WI38 (cell line): ENCODE measurements around the gene NUP160.
"Not testable (repeated sequence)": the region's sequence is repeated elsewhere in the genome, so short reads cannot be mapped to it uniquely, and the experiment has no call there.

Experiments used
- H3K4me3 ChIP-seq: 2 replicates; pipeline ENCODE4 v1.5.1; 2011; ENCODE audit warnings: low read depth, mild to moderate bottlenecking, control low read depth, low read length
- CTCF ChIP-seq: IDR thresholded peaks from 2 replicates; pipeline ENCODE4 v1.5.1; 2012; ENCODE audit warnings: low read depth, mild to moderate bottlenecking, control low read depth, low read length

The NUP160 gene

GRCh38 chr11:47847892-47848699 lies at the start of gene NUP160:
Gene NUP160 (minus strand): TSS chr11:47848350. CDS start chr11:47848318, 32 bp downstream.
- TF ChIP-seq CTCF = no peak
- peak within 1 kb of the TSS; percentile 99 for H3K4me3 ChIP-seq

- TF ChIP-seq CTCF = no peak
- no peak overlapping the region for H3K4me3 ChIP-seq
Measured at GRCh38 chr11:47896199-47896598, 48.0 kb upstream of the NUP160 start.

- no peak for TF ChIP-seq CTCF
- H3K4me3 ChIP-seq = no peak overlapping the region
Measured at GRCh38 chr11:47895035-47895434, 46.9 kb upstream of the NUP160 start.

DNA sequence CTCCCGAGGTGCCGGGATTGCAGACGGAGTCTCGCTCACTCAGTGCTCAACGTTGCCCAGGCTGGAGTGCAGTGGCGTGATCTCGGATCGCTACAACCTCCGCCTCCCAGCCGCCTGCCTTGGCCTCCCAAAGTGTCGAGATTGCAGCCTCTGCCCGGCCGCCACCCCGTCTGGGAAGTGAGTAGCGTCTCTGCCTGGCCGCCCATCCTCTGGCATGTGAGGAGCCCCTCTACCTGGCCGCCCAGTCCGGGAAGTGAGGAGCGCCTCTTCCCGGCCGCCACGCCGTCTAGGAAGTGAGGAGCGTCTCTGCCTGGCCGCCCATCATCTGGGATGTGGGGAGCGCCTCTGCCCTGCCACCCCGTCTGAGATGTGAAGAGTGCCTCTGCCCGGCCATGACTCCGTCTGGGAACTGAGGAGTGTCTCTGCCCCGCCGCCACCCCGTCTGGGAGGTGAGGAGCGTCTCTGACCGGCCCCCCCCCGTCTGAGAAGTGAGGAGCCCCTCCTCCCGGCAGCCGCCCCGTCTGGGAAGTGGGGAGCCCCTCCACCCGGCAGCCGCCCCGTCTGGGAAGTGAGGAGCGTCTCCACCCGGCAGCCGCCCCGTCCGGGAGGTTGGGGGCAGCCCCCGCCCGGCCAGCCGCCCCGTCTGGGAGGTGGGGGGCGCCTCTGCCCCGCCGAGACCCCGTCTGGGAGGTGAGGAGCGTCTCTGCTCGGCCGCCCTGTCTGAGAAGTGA lies 44.6 kb upstream of the NUP160 start:
- H3K4me3 ChIP-seq = not testable (repeated sequence)

DNA sequence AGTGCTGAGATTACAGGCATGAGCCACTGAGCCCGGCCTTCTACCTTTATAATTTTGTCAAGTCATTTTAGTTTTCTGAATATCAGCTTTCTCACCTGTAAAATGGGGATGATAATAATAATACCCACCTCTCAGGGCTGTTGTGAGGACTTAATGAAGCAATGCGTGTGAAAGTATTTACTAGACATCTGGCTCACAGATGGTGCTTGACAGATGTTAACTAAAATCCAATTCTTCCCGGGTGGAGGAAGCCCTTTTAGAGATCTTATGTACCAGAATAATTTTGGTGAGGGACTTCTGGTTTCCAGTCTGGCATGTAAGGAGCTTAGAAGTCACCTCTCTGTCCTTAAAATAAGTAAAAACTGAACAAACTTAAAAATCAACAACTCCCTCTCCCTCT lies 43.7 kb upstream of the NUP160 start:
- no peak overlapping the region for H3K4me3 ChIP-seq
- no peak for TF ChIP-seq CTCF

GRCh38 chr11:47889714-47890441 lies 41.7 kb upstream of the NUP160 start:
- H3K4me3 ChIP-seq = no peak overlapping the region
- TF ChIP-seq CTCF = no peak

DNA sequence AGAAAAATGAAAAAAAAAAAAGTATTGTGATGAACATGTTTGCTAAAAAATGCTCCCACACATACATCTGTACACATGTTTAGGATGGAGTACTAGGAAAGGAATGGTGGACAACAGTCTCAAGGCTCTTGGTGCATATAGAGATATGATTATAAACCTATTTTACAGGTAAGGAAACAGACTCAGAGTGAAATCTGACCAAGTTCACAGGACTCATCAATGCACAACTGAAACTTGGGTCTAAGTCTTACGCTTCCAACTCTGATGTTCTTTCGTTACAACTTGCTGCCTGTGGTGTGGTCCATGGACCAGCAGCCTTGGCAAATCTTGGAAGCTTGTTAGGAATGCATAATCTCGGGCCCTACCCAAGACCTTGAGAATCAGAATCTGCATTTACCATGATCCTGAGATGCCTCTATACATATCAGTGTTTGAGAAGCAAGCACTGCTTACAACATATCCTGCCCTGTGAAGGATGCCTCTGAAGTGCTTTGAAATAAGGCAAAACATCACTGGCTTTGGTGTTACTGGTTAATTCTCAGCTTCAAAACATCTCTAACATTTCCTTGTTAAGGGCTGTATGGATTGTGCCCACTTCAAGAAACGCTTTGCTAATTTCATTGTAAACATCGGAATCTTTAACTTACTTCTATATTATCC lies 39.9 kb upstream of the NUP160 start:
- no peak overlapping the region for H3K4me3 ChIP-seq
- no peak for TF ChIP-seq CTCF
